Measurements from ENCODE around the gene CLIP1.

Gene CLIP1

GRCh38 chr12:122308811-122309210 lies 113.7 kb downstream of the CLIP1 start:
- no peak overlapping the region for H3K9ac ChIP-seq (ENCODE audit: low read length in 5 of 5)
- no peak overlapping the region for H3K27ac ChIP-seq (ENCODE audit: low read depth, low read length)
- no peaks in the 10 kb centered on the region for H3K4me1 ChIP-seq (ENCODE audit: control insufficient read depth in 5 of 5, insufficient read depth in 5 of 5, low read length in 5 of 5)
- no peak overlapping the region for H3K4me3 ChIP-seq (ENCODE audit: low read depth in 1 of 5, low read length in 5 of 5)
- H3K36me3 ChIP-seq (ENCODE audit: control insufficient read depth in 5 of 5, insufficient read depth in 5 of 5, low read length in 5 of 5) = peaks cover 27 to 83% (median 47%) of the 10 kb centered on the region in 5 donors
- H3K27me3 ChIP-seq (ENCODE audit: control insufficient read depth in 5 of 5, insufficient read depth in 4 of 5, low read length in 5 of 5) = no peaks in the 10 kb centered on the region
- no peaks in the 10 kb centered on the region for H3K9me3 ChIP-seq (ENCODE audit: control insufficient read depth in 5 of 5, low read length in 5 of 5)

- Histone ChIP-seq H3K9me3 (ENCODE audit: control insufficient read depth in 5 of 5, low read length in 5 of 5) (no peaks in the 10 kb centered on the region), H3K27me3 (ENCODE audit: control insufficient read depth in 5 of 5, insufficient read depth in 4 of 5, low read length in 5 of 5) (no peaks in the 10 kb centered on the region), H3K9ac (ENCODE audit: low read length in 5 of 5) (no peak overlapping the region), H3K4me3 (ENCODE audit: low read depth in 1 of 5, low read length in 5 of 5) (no peak overlapping the region), H3K4me1 (ENCODE audit: control insufficient read depth in 5 of 5, insufficient read depth in 5 of 5, low read length in 5 of 5) (no peaks in the 10 kb centered on the region), H3K27ac (ENCODE audit: low read depth, low read length) (no peak overlapping the region), H3K36me3 (ENCODE audit: control insufficient read depth in 5 of 5, insufficient read depth in 5 of 5, low read length in 5 of 5) (peaks cover 35 to 81% (median 51%) of the 10 kb centered on the region in 5 donors)
Observed at GRCh38 chr12:122306407-122306806, 116.1 kb downstream of the CLIP1 start.

- Histone ChIP-seq H3K4me3 (ENCODE audit: low read depth in 1 of 5, low read length in 5 of 5) (no peak overlapping the region), H3K27ac (ENCODE audit: low read depth, low read length) (no peak overlapping the region), H3K27me3 (ENCODE audit: control insufficient read depth in 5 of 5, insufficient read depth in 4 of 5, low read length in 5 of 5) (no peaks in the 10 kb centered on the region), H3K36me3 (ENCODE audit: control insufficient read depth in 5 of 5, insufficient read depth in 5 of 5, low read length in 5 of 5) (peaks cover 35 to 79% (median 54%) of the 10 kb centered on the region in 5 donors), H3K9me3 (ENCODE audit: control insufficient read depth in 5 of 5, low read length in 5 of 5) (no peaks in the 10 kb centered on the region), H3K9ac (ENCODE audit: low read length in 5 of 5) (no peak overlapping the region), H3K4me1 (ENCODE audit: control insufficient read depth in 5 of 5, insufficient read depth in 5 of 5, low read length in 5 of 5) (no peaks in the 10 kb centered on the region)
Observed at GRCh38 chr12:122304924-122305323, 117.5 kb downstream of the CLIP1 start.

- Histone ChIP-seq H3K4me3 (ENCODE audit: low read depth in 1 of 5, low read length in 5 of 5) (no peak overlapping the region), H3K9me3 (ENCODE audit: control insufficient read depth in 5 of 5, low read length in 5 of 5) (no peaks in the 10 kb centered on the region), H3K9ac (ENCODE audit: low read length in 5 of 5) (no peak overlapping the region), H3K4me1 (ENCODE audit: control insufficient read depth in 5 of 5, insufficient read depth in 5 of 5, low read length in 5 of 5) (no peaks in the 10 kb centered on the region), H3K27ac (ENCODE audit: low read depth, low read length) (no peak overlapping the region), H3K27me3 (ENCODE audit: control insufficient read depth in 5 of 5, insufficient read depth in 4 of 5, low read length in 5 of 5) (no peaks in the 10 kb centered on the region), H3K36me3 (ENCODE audit: control insufficient read depth in 5 of 5, insufficient read depth in 5 of 5, low read length in 5 of 5) (peaks cover 22 to 74% (median 49%) of the 10 kb centered on the region in 5 donors)
Observed at GRCh38 chr12:122303068-122303467, 119.4 kb downstream of the CLIP1 start.

GRCh38 chr12:122298071-122298748 lies 124.3 kb downstream of the CLIP1 start:
- no peak overlapping the region for H3K27ac ChIP-seq (ENCODE audit: low read depth, low read length)
- peaks cover 0 to 5% (median 0%) of the 10 kb centered on the region in 5 donors for H3K9me3 ChIP-seq (ENCODE audit: control insufficient read depth in 5 of 5, low read length in 5 of 5)
- no peak overlapping the region for H3K4me3 ChIP-seq (ENCODE audit: low read depth in 1 of 5, low read length in 5 of 5)
- H3K36me3 ChIP-seq (ENCODE audit: control insufficient read depth in 5 of 5, insufficient read depth in 5 of 5, low read length in 5 of 5) = peaks cover 33 to 55% (median 41%) of the 10 kb centered on the region in 5 donors
- no peak overlapping the region for H3K9ac ChIP-seq (ENCODE audit: low read length in 5 of 5)
- no peaks in the 10 kb centered on the region for H3K27me3 ChIP-seq (ENCODE audit: control insufficient read depth in 5 of 5, insufficient read depth in 4 of 5, low read length in 5 of 5)
- no peaks in the 10 kb centered on the region for H3K4me1 ChIP-seq (ENCODE audit: control insufficient read depth in 5 of 5, insufficient read depth in 5 of 5, low read length in 5 of 5)

GRCh38 chr12:122297494-122297893 lies 125.0 kb downstream of the CLIP1 start:
- Histone ChIP-seq H3K27me3 (ENCODE audit: control insufficient read depth in 5 of 5, insufficient read depth in 4 of 5, low read length in 5 of 5) (no peaks in the 10 kb centered on the region), H3K36me3 (ENCODE audit: control insufficient read depth in 5 of 5, insufficient read depth in 5 of 5, low read length in 5 of 5) (peaks cover 30 to 49% (median 43%) of the 10 kb centered on the region in 5 donors), H3K4me1 (ENCODE audit: control insufficient read depth in 5 of 5, insufficient read depth in 5 of 5, low read length in 5 of 5) (no peaks in the 10 kb centered on the region), H3K27ac (ENCODE audit: low read depth, low read length) (no peak overlapping the region), H3K9me3 (ENCODE audit: control insufficient read depth in 5 of 5, low read length in 5 of 5) (peaks cover 0 to 5% (median 0%) of the 10 kb centered on the region in 5 donors), H3K4me3 (ENCODE audit: low read depth in 1 of 5, low read length in 5 of 5) (no peak overlapping the region), H3K9ac (ENCODE audit: low read length in 5 of 5) (no peak overlapping the region)

GRCh38 chr12:122295877-122296276 lies 126.6 kb downstream of the CLIP1 start:
- H3K4me1 ChIP-seq (ENCODE audit: control insufficient read depth in 5 of 5, insufficient read depth in 5 of 5, low read length in 5 of 5) = no peaks in the 10 kb centered on the region
- H3K27me3 ChIP-seq (ENCODE audit: control insufficient read depth in 5 of 5, insufficient read depth in 4 of 5, low read length in 5 of 5) = no peaks in the 10 kb centered on the region
- peaks cover 25 to 51% (median 41%) of the 10 kb centered on the region in 5 donors for H3K36me3 ChIP-seq (ENCODE audit: control insufficient read depth in 5 of 5, insufficient read depth in 5 of 5, low read length in 5 of 5)
- no peak overlapping the region for H3K27ac ChIP-seq (ENCODE audit: low read depth, low read length)
- H3K9me3 ChIP-seq (ENCODE audit: control insufficient read depth in 5 of 5, low read length in 5 of 5) = peaks cover 0 to 5% (median 0%) of the 10 kb centered on the region in 5 donors
- H3K4me3 ChIP-seq (ENCODE audit: low read depth in 1 of 5, low read length in 5 of 5) = no peak overlapping the region
- H3K9ac ChIP-seq (ENCODE audit: low read length in 5 of 5) = no peak overlapping the region

- H3K4me1 ChIP-seq (ENCODE audit: control insufficient read depth in 5 of 5, insufficient read depth in 5 of 5, low read length in 5 of 5) = no peaks in the 10 kb centered on the region
- H3K36me3 ChIP-seq (ENCODE audit: control insufficient read depth in 5 of 5, insufficient read depth in 5 of 5, low read length in 5 of 5) = peaks cover 21 to 40% (median 33%) of the 10 kb centered on the region in 5 donors
- peaks cover 0 to 5% (median 0%) of the 10 kb centered on the region in 5 donors for H3K9me3 ChIP-seq (ENCODE audit: control insufficient read depth in 5 of 5, low read length in 5 of 5)
- no peak overlapping the region for H3K9ac ChIP-seq (ENCODE audit: low read length in 5 of 5)
- no peak overlapping the region for H3K27ac ChIP-seq (ENCODE audit: low read depth, low read length)
- no peaks in the 10 kb centered on the region for H3K27me3 ChIP-seq (ENCODE audit: control insufficient read depth in 5 of 5, insufficient read depth in 4 of 5, low read length in 5 of 5)
- no peak overlapping the region for H3K4me3 ChIP-seq (ENCODE audit: low read depth in 1 of 5, low read length in 5 of 5)
Observed at GRCh38 chr12:122293081-122293480, 129.4 kb downstream of the CLIP1 start.

- Histone ChIP-seq H3K4me3 (ENCODE audit: low read depth in 1 of 5, low read length in 5 of 5) (no peak overlapping the region), H3K9me3 (ENCODE audit: control insufficient read depth in 5 of 5, low read length in 5 of 5) (peaks cover 0 to 5% (median 0%) of the 10 kb centered on the region in 5 donors), H3K27ac (ENCODE audit: low read depth, low read length) (no peak overlapping the region), H3K36me3 (ENCODE audit: control insufficient read depth in 5 of 5, insufficient read depth in 5 of 5, low read length in 5 of 5) (peaks cover 11 to 43% (median 26%) of the 10 kb centered on the region in 5 donors), H3K27me3 (ENCODE audit: control insufficient read depth in 5 of 5, insufficient read depth in 4 of 5, low read length in 5 of 5) (no peaks in the 10 kb centered on the region), H3K4me1 (ENCODE audit: control insufficient read depth in 5 of 5, insufficient read depth in 5 of 5, low read length in 5 of 5) (no peaks in the 10 kb centered on the region), H3K9ac (ENCODE audit: low read length in 5 of 5) (no peak overlapping the region)
Observed at GRCh38 chr12:122291431-122291830, 131.0 kb downstream of the CLIP1 start.

GRCh38 chr12:122283680-122284079 lies 138.8 kb downstream of the CLIP1 start:
- Histone ChIP-seq H3K4me1 (ENCODE audit: control insufficient read depth in 5 of 5, insufficient read depth in 5 of 5, low read length in 5 of 5) (no peaks in the 10 kb centered on the region), H3K9me3 (ENCODE audit: control insufficient read depth in 5 of 5, low read length in 5 of 5) (no peaks in the 10 kb centered on the region), H3K27me3 (ENCODE audit: control insufficient read depth in 5 of 5, insufficient read depth in 4 of 5, low read length in 5 of 5) (no peaks in the 10 kb centered on the region), H3K36me3 (ENCODE audit: control insufficient read depth in 5 of 5, insufficient read depth in 5 of 5, low read length in 5 of 5) (peaks cover 0 to 40% (median 25%) of the 10 kb centered on the region in 5 donors), H3K27ac (ENCODE audit: low read depth, low read length) (no peak overlapping the region), H3K9ac (ENCODE audit: low read length in 5 of 5) (no peak overlapping the region), H3K4me3 (ENCODE audit: low read depth in 1 of 5, low read length in 5 of 5) (no peak overlapping the region)

Data from subcutaneous abdominal adipose tissue (tissue), 5 donors.